ENCODE results near the gene SHISAL1.
"Not testable (repeated sequence)": the region's sequence is repeated elsewhere in the genome, so short reads cannot be mapped to it uniquely, and the experiment has no call there.

SHISAL1 gene

GRCh38 chr22:44261164-44261860 is 51.4 kb downstream of the SHISAL1 start:
- no peak for DNase-seq (ENCODE audit: low read depth)

GRCh38 chr22:44260216-44261035 is 52.3 kb downstream of the SHISAL1 start:
- DNase-seq (ENCODE audit: low read depth) = no peak

GRCh38 chr22:44259366-44260215 is 53.2 kb downstream of the SHISAL1 start:
- no peak for DNase-seq (ENCODE audit: low read depth)

- no peak for DNase-seq (ENCODE audit: low read depth)
Measured at GRCh38 chr22:44256556-44257485, 55.9 kb downstream of the SHISAL1 start.

- DNase-seq (ENCODE audit: low read depth) = no peak
Measured at GRCh38 chr22:44256085-44256484, 56.7 kb downstream of the SHISAL1 start.

- no peak for DNase-seq (ENCODE audit: low read depth)
Measured at GRCh38 chr22:44254811-44255210, 57.9 kb downstream of the SHISAL1 start.

GRCh38 chr22:44249376-44250147 is 63.2 kb downstream of the SHISAL1 start:
- DNase-seq (ENCODE audit: low read depth) = no peak

GRCh38 chr22:44248926-44249325 is 63.8 kb downstream of the SHISAL1 start:
- DNase-seq (ENCODE audit: low read depth) = no peak

- DNase-seq (ENCODE audit: low read depth) = no peak
Measured at GRCh38 chr22:44247923-44248892, 64.5 kb downstream of the SHISAL1 start.

GRCh38 chr22:44247346-44247745 is 65.4 kb downstream of the SHISAL1 start:
- no peak for DNase-seq (ENCODE audit: low read depth)

- DNase-seq (ENCODE audit: low read depth) = no peak
Measured at GRCh38 chr22:44246615-44247326, 66.0 kb downstream of the SHISAL1 start.

- no peak for DNase-seq (ENCODE audit: low read depth)
Measured at GRCh38 chr22:44245867-44246266, 66.9 kb downstream of the SHISAL1 start.

GRCh38 chr22:44245438-44245837 is 67.3 kb downstream of the SHISAL1 start:
- no peak for DNase-seq (ENCODE audit: low read depth)

GRCh38 chr22:44244265-44244822 is 68.4 kb downstream of the SHISAL1 start:
- DNase-seq (ENCODE audit: low read depth) = no peak

GRCh38 chr22:44243761-44244160 is 69.0 kb downstream of the SHISAL1 start:
- DNase-seq (ENCODE audit: low read depth) = no peak

- DNase-seq (ENCODE audit: low read depth) = no peak
Measured at GRCh38 chr22:44242946-44243724, 69.6 kb downstream of the SHISAL1 start.

- not testable (repeated sequence) for DNase-seq (ENCODE audit: low read depth)
Measured at GRCh38 chr22:44241121-44241520, 71.6 kb downstream of the SHISAL1 start.

GRCh38 chr22:44237290-44237689 is 75.5 kb downstream of the SHISAL1 start:
- DNase-seq (ENCODE audit: low read depth) = no peak

All from amniotic epithelial cell (primary cell).